GM12864 (cell line): ENCODE data around the gene PGM5.
"Not testable (repeated sequence)": the region's sequence is repeated elsewhere in the genome, so short reads cannot be mapped to it uniquely, and the experiment has no call there.

Experiments used
- DNase-seq: peaks from one replicate; pipeline ENCODE4 v3.0.0-alpha.2; 2011; ENCODE audit warnings: low read depth
- H3K4me3 ChIP-seq: 2 replicates; pipeline ENCODE4 v1.5.1; 2011; ENCODE audit warnings: mild to moderate bottlenecking, low read depth, low read length, control low read depth

Gene PGM5

DNA sequence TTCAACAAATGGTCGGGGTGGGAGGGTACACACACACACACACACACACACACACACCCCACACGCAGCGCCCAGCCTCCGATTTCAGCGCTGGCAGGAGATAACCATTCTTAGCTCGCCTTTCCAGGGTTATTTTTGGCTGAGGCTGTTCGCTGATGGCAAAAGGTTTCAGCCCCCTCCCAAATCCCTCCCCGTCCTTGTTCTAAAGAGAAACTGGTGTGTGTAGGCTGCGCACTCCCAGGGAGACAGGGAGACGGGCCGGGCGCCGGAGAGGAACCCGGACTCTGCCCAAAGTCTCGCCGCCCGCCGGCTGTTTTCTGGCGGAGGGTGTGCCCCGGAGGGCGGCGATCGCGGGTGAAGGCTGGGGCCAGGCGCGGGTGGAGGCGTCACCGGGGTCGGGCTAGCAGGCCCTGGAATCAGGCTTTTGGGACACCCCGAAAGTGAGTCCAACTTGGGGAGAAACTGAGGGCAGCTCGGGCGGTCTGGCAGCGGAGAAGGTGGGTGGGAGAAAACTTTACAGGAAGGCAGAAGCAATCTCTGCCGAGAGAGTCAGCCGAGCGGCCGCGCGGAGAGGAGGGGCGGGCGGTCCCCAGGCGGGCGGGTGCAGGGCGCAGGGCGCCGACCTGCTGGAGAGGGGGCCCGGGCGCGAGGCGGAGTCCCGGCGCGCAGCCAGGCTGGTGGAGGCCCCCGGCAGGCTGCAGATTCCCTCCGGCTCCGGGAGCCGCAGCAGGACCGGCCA is at the start of gene PGM5:
PGM5 (plus strand) TSS at position 232 of the 739 bp plus-strand sequence. CDS start 517 bp downstream, outside the sequence.
- H3K4me3 ChIP-seq = peak within 1 kb of the TSS; percentile 40
- DNase-seq = not testable (repeated sequence)

DNA sequence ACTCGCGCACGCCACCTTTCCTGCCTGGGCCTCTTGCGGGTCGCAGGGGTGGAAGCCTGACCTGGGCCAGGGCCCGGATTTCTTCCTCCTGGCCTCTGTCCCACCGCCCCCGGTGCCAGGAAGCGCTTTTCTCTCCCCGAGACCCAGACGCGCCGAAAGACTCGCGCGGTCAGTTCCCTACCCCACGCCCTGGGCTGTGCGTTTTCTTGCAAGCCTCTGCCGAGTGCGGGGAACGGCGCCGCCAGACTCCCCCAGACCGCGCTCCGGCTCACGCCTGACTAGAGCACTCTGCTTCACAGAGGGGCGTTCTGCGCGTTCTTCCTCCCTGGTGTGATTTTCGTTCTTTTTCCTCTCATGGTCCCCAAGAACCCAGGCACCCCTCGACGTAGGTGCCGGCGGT is 49.3 kb upstream of the PGM5 start:
- not testable (repeated sequence) for DNase-seq, H3K4me3 ChIP-seq

DNA sequence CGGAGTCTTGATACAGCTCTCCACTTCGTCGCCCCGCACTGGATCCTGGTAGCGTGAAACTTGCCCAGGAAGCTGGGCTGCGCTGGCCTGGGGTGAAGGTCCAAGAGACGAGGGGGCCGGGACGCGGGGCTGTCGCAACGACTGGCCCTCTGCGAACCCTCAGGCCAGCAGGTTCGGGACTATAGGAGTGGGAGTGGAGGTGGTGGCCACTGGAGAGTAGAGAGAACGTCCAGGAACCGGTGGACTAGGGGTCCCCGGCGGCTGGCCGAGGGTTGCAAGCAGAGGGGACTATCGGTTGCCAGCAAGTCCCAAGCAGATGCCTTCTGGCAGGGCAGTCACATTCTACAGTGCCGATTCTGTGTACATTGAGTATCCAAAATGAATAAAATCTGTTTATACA is 48.8 kb upstream of the PGM5 start:
- H3K4me3 ChIP-seq = not testable (repeated sequence)

DNA sequence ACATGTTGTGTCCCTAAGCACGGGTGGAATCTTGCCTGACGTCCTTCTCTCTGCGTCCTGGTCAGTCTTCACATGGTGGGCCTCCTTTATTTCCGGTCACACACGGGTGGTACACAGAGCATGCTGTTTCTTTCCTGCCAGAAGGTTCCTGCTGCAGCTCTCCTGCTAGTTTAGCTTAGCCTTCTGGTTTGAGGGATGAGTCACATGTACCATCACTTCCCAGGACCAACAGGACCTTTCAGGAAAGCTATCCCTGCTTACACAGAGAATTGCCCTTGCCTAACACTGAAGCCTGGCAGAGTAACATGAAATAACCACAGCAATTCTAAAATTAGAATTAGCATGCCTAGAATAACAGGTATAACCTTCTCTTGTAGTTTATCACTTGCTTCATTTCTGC is 45.2 kb upstream of the PGM5 start:
- not testable (repeated sequence) for H3K4me3 ChIP-seq, DNase-seq

More for the DNA sequence above, 48.8 kb upstream of the PGM5 start:
- not testable (repeated sequence) for DNase-seq

DNA sequence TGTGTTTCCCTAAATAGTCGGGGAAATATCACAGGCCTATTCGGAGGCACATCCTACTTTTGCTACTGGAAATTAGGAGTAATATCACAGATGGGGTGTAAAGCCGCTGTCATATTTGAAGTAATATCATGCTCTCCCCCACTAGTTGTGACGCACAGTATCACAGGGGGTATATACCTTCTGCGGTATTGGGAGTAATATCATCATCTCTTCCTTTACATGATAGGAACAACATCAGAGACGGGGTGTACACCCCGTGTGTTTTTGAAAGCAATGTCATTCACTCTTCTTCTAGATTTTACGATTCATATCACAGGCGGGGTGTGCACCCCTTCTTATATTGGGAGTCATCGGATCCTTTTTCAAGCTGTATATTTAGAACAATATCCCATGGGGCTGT is 38.2 kb upstream of the PGM5 start:
- H3K4me3 ChIP-seq, DNase-seq: not testable (repeated sequence)

DNA sequence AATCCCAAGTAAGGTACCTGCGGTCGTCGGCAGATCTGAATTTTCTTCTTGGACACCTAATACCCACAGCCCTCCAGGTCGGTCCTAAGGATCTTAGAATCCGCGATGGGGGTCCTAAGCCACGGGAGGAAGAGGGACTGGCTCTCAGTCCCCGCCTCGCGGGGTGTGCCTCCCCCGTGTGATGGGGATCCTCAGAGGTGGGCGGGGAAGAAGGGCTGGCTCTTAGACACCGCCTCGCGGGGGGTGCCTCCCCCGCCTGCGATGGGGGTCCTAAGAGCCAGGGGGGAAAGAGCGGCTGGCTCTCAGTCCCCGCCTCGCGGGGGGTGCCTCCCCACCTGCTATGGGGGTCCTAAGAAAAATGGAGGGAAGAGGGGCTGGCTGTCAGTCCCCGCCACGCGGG is 32.7 kb upstream of the PGM5 start:
- H3K4me3 ChIP-seq = not testable (repeated sequence)

DNA sequence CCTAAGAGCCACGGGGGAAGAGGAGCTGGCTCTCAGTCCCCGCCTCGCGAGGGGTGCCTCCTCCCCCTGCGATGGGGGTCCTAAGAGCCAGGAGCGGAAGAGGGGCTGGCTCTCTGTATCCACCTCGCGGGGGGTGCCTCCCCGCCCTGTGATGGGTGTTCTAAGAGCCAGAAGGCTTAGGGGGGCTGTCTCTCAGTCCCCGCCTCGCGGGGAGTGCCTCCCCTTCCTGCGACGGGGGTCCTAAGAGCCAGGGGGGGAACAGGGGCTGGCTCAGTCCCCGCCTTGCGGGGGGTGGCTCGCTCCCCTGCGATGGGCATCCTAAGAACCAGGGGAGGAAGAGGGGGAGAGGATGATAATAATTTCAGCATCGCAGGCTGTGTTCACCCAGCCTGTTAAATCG is 31.9 kb upstream of the PGM5 start:
- not testable (repeated sequence) for DNase-seq

More for the DNA sequence above, 32.7 kb upstream of the PGM5 start:
- not testable (repeated sequence) for DNase-seq

DNA sequence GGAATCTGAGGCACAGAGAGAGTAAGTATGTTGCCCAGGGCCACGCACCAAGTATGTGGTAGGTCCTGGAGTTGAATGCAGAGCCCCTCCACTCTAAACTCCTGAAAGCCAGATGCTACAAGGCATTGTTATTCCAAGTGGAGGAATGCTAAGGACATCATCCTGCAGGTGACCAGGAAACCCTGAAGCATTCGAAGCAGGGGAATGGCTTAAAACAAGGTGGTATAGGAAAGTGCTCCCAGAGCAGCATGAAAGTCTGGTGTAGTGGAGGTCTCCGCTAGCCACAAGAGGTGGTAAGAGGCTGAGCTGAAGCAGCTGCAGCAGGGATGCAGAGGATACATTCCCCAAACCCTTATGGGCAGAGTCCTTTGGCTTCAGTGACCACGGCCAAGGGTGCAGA is 27.3 kb upstream of the PGM5 start:
- not testable (repeated sequence) for DNase-seq

More for the DNA sequence above, 31.9 kb upstream of the PGM5 start:
- H3K4me3 ChIP-seq = not testable (repeated sequence)

DNA sequence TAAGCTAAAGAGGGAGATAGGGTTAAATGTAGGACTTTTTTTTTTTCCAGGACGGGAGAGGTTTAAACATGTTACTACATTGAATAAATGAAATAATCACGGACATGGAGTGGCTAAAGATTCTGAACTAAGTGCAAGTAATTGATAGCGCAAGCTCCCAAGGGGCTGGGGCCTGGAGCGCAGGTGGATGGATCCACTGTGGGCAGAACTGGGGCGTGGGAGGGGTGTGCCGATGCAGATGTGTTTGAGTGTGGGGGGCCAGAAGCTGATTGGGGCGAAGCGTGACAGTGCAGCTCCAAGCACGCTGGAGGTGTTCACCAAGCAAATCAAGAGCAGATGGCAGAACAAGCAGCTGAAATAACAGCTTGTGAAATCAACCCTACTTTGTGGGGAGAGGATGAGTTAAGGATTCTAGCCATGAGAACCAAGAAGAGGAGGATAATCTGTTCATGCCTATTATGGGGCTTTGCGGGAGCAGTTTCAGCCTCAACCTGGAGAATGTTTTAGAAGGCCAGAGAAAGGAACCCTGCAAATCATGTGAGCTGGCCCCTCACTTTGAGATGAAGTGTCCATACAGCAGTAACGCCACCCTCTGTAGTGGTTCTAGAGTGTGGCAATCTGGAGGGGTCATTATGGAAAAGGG is 25.8 kb upstream of the PGM5 start:
- not testable (repeated sequence) for DNase-seq, H3K4me3 ChIP-seq

More for the DNA sequence above, 27.3 kb upstream of the PGM5 start:
- H3K4me3 ChIP-seq = not testable (repeated sequence)

DNA sequence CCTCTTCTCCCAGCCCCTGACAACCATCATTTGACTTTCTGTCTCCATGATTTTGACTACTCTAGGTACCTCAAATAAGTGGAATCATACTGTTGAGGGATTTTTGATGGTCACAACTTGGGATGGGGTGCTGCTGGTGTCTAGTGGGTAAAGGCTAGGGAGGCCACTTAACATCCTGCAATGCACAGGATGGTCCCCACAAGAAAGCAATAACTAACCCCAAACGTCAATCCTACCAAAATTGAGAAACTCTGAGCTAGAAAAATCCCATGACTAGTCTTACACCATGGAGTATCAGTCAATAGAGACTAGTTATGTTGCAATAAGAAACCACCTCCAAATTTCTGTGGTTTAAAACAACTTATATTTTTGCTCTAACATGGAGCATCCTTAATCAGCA is 24.3 kb upstream of the PGM5 start:
- not testable (repeated sequence) for DNase-seq, H3K4me3 ChIP-seq

DNA sequence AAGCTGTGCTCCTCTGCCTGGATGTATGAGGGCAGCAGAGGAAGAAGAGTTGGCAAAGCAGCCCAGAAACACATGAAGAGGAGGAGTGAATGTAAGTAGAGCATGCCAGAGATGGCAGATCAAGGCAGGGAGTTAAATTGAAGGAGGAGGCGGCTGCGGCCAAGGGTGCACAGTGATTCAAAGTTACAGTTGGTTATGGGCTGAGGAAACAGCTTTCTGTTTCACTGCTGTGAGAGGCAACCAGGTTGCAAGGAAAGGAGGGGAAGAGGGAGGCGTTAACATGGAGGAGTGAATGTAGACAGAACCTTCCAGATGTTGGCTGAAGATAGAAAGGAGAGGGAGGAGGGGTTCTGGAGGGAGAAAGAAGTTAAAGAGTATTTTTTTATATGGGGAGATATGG is 20.5 kb upstream of the PGM5 start:
- H3K4me3 ChIP-seq, DNase-seq: not testable (repeated sequence)

DNA sequence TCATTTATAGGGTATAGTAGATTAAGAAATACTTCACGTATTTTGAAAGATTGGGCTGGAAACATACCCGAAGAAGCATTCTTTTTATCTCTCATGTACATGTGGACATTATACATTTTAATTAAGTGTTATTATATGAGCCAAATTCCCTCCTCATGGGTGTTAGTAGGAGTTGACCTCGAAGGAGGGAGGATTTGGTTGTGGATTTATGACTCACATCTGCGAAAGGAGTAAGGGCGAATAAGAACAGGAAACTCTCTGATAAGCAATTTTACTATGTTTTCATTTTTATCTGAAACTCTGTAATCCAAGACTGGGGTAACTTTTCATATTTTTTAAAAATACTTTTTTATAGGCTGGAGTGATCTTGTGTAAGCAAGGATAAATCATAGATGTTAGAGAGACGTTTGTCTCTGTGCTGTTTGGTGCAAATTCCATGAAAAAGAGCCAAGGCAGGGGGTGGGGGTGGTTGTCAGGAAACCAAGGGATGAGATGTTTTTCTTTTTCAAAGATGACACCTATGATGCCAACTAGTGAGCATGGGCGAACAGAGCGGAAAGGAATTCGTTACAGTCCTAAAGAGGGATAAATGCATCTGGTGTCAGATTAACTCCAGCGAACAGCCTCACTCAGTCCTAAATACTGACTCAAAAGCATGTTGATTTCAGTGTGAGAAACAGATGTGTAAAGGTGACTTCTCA is 19.6 kb upstream of the PGM5 start:
- not testable (repeated sequence) for DNase-seq, H3K4me3 ChIP-seq

DNA sequence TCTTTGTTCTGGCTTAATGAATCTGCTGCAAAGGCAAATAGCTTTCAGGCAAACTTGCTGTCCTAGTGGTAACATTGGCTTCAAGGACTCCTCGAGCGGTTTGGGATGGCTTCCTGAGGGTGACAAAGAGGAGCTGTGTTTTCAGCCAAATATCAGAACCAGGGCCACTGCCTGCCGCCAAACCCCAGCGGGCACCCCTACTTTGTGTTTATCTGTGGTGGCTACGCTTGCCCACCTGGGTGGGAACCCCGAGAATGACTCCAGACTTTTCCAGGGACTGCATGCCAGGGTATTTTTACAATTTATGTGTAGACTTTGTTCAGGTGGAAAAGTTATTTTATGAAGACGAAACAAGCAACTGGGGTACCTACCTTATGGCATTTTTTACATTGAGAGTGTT is 18.4 kb upstream of the PGM5 start:
- DNase-seq, H3K4me3 ChIP-seq: not testable (repeated sequence)

DNA sequence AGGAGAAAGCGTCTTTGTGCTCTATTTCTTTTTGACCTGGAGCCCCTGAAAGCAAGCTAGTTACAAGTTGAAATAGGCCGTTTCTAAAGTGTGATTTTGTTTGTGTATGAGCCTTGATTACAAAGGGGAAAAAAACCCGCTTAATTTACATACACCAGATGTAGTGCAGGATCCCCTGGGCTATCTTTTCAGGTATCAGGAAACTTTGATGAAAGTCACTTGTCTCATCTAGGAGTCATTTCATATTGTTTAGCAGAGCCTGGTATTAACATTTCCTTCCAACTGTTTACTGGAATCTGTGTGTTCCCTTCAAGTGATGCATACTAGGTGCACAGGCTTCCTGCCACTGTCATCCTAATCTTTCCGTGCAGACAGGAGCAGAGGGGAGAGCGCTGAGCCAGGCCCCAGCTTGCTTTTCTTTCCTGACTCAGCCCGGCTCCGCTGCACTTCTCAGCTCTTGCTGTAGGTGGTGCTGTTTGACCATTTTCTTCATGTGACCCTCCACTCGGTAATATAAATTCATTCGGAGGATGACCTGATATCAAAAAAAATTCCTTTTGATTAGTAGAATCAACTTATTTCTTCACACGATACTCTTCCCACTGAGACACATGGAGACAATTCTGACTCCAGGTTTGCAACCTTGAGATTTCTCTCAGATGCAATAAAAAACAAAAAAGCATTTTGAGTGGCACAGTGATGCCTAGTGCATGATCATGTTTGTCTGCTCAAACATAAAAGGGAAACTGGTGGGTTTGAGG is 14.0 kb upstream of the PGM5 start:
- H3K4me3 ChIP-seq, DNase-seq: not testable (repeated sequence)

DNA sequence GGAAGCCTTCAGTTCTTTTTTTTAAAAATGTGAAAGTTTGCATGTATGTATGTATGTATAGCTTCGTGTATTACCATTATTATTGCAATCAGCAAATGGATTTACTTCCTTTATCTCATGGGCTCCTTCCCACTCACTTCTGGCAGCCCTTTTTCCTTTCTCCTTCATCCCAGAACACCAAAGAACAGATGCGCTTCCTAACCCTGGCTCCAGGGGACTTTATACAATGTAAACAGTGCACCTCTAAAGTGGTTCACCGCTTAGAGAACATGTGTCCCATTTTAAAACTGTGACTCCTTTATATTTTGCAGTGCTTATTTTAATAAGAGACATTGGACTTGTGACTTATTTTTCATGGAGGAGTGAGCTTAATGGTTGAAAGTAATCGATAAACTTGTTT is 13.2 kb upstream of the PGM5 start:
- not testable (repeated sequence) for H3K4me3 ChIP-seq, DNase-seq

DNA sequence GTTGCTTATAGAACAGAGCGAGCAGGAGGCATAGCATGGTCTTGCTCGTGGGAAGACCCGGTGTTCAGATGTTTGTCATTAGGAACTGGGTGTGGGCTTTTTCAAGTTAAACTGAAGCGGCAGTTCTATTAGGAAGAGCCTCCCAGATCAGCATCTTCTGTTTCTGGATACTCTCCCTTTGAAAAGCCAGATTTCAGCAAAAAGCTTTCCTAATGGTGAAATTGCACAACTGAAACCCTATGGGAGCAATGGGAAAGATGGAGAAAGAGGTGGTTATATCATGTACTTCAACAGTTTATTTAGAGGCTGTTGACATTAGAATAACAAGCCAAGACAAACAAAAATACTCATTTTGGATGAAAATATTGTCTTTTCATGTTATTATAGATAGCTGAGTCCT is 12.4 kb upstream of the PGM5 start:
- DNase-seq, H3K4me3 ChIP-seq: not testable (repeated sequence)

DNA sequence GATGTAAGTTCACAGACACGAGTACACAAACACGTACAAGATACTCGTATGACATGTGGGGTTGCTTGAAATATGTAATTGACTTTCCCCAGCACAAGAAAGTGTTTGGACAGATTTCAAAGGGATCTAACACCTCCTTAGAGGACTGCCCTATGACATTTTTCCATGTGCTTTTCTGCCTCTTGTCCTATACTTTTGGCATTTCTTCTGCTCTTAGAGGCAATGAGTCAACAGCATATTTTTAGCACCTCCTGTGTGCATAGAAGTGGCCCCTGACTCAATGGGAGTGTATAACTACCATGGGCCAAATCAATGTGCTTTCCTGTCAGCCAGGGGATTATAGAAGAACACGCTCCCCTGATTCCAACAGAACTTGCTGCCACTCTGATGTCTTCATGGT is 4.7 kb upstream of the PGM5 start:
- DNase-seq, H3K4me3 ChIP-seq: not testable (repeated sequence)

DNA sequence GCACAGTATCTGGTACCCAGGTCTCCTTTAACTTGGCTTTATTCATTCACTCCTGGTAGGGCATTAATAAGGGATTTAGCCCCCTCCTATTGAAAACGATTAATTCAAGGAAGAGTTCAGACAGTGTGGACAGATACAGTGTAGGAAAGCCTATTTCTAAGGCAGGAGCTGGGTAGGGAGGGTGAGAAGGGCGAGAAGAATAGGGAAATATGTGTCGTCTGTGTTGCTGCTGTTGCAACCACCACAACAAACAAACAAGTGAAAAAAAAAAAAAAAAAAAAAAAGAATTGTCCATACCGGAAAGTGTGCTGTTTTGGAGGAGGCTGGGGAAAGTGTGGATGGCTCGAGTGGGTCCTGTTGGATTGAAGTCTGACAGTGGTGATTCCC is 425 bp upstream of the PGM5 start:
- DNase-seq = not testable (repeated sequence)

DNA sequence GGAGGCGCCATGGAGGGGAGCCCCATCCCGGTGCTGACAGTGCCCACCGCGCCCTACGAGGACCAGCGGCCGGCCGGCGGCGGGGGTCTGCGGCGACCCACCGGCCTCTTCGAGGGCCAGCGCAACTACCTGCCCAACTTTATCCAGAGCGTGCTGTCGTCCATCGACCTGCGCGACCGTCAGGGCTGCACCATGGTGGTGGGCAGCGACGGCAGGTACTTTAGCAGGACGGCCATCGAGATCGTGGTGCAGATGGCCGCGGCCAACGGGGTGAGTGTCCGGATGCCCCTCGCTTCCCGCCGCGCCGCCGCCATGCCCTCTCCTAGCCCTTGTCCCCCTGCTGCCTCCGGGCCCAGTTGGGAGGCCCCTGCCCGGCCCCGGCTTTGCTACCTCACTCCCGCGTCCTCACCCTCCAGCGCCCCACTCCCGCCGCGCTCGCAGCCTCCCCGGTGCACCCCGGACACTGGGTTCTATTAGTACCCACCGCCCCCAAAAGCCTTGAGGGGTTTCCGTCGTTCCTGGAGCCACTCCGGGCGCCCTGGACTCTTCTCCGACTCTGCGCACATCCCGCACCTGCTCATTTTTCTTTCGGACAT is 806 bp downstream of the PGM5 start:
- not testable (repeated sequence) for DNase-seq
- H3K4me3 ChIP-seq = 0 out of 2 replicates have a peak overlapping the region, but pooled peaks have one; percentile 40

More for the DNA sequence above, 425 bp upstream of the PGM5 start:
- H3K4me3 ChIP-seq = not testable (repeated sequence)
